IPS-NIHi7 (cell line): Measurements from ENCODE around the gene ARHGEF18.
A peak's percentile ranks its signal among the peaks of the same experiment; 100 is the strongest.

ENCODE experiments used
- DNase-seq: peaks from one replicate; pipeline ENCODE4 v3.0.0; 2012; ENCODE audit warnings: mixed read lengths; ENCODE audit errors: extremely low spot score

The ARHGEF18 gene

GRCh38 chr19:7383284-7383683 is 34.5 kb downstream of the ARHGEF18 start:
- no peak for DNase-seq

- no peak for DNase-seq
Observed at GRCh38 chr19:7385062-7385461, 36.3 kb downstream of the ARHGEF18 start.

GRCh38 chr19:7386308-7386707 is 37.6 kb downstream of the ARHGEF18 start:
- peak; percentile 58 for DNase-seq

- no peak for DNase-seq
Observed at GRCh38 chr19:7386769-7387168, 38.0 kb downstream of the ARHGEF18 start.

GRCh38 chr19:7391218-7391670 is 42.5 kb downstream of the ARHGEF18 start:
- no peak for DNase-seq

- no peak for DNase-seq
Observed at GRCh38 chr19:7393459-7393858, 44.7 kb downstream of the ARHGEF18 start.

GRCh38 chr19:7393939-7394730 is 45.4 kb downstream of the ARHGEF18 start:
- no peak for DNase-seq

GRCh38 chr19:7394731-7395359 is 46.1 kb downstream of the ARHGEF18 start:
- DNase-seq, result peak; percentile 98

- DNase-seq, result no peak
Observed at GRCh38 chr19:7395360-7396066, 46.8 kb downstream of the ARHGEF18 start.

GRCh38 chr19:7397687-7398086 is 49.0 kb downstream of the ARHGEF18 start:
- DNase-seq, result no peak
